Esophagus (tissue), 2 donors: ENCODE results near the gene NT5DC2. TPM values are rescaled to one million over a fixed set of nuclear protein-coding genes. Genes with fewer than 3 reads are reported as not detected.

Source experiments
- H3K27ac ChIP-seq, 2 donors: one replicate each; pipeline ENCODE4 v1.5.1; 2013; ENCODE audit warnings: low read depth in 2 of 2, mild to moderate bottlenecking in 2 of 2, inconsistent platforms in 1 of 2, low read length in 1 of 2, moderate library complexity in 1 of 2
- H3K27me3 ChIP-seq, 2 donors: one replicate each; pipeline ENCODE4 v1.6.1; 2013; ENCODE audit warnings: low read length in 2 of 2, control low read depth in 1 of 2, mild to moderate bottlenecking in 1 of 2; ENCODE audit not compliant: insufficient read depth in 2 of 2, control insufficient read depth in 1 of 2
- H3K36me3 ChIP-seq, 2 donors: one replicate each; pipeline ENCODE4 v1.6.1; 2013; ENCODE audit warnings: low read length in 1 of 2; ENCODE audit not compliant: control insufficient read depth in 2 of 2, insufficient read depth in 2 of 2
- H3K4me1 ChIP-seq, 2 donors: one replicate each; pipeline ENCODE4 v1.6.1; 2013; ENCODE audit warnings: low read length in 1 of 2; ENCODE audit not compliant: control insufficient read depth in 2 of 2, insufficient read depth in 2 of 2
- H3K4me3 ChIP-seq, 2 donors: one replicate each; pipeline ENCODE4 v1.5.1; 2013; ENCODE audit warnings: low read length in 2 of 2, mild to moderate bottlenecking in 2 of 2, low read depth in 1 of 2, moderate library complexity in 1 of 2
- H3K9me3 ChIP-seq, 2 donors: one replicate each; pipeline ENCODE4 v1.6.1; 2013; ENCODE audit warnings: mild to moderate bottlenecking in 2 of 2, low read depth in 1 of 2, low read length in 1 of 2, moderate library complexity in 1 of 2; ENCODE audit not compliant: control insufficient read depth in 2 of 2, insufficient read depth in 1 of 2
- WGBS, 2 donors: extraction: QIAGEN DNeasy Blood & Tissue Kit; methylation state at CpG; one replicate each; pipeline ENCODE4 v1.1.7; 2013; 5-methylcytosine and 5-hydroxymethylcytosine counted together
- polyA plus RNA-seq, 2 donors: library from polyadenylated mRNA; stranded (reverse); fragments of 200-250 nt; gene quantifications; one replicate each; pipeline ENCODE4 v1.2.3, GENCODE V29; 2013
- donor health status: healthy with polysubstance abuse.
- donor health status: Bipolar disorder and iron deficiency.

The NT5DC2 gene
- polyA plus RNA-seq, 2 donors = 81.7 to 93.7 TPM

GRCh38 chr3:52539010-52539653, 5.5 kb upstream of the NT5DC2 start:
- H3K4me3 ChIP-seq = no peak overlapping the region
- H3K27me3 ChIP-seq = no peaks in the 10 kb centered on the region
- 85 to 89% methylated on average over 5 of the region's 5 CpGs for WGBS, 2 donors
- H3K4me1 ChIP-seq = peaks cover 6 to 19% of the 10 kb centered on the region in 2 donors
- H3K27ac ChIP-seq = no peak overlapping the region
- no peaks in the 10 kb centered on the region for H3K9me3 ChIP-seq
- peaks cover 0 to 4% of the 10 kb centered on the region in 2 donors for H3K36me3 ChIP-seq

GRCh38 chr3:52537726-52538421, 4.2 kb upstream of the NT5DC2 start:
- Histone ChIP-seq H3K36me3 (peaks cover 0 to 4% of the 10 kb centered on the region in 2 donors), H3K27me3 (no peaks in the 10 kb centered on the region), H3K4me3 (peak overlapping the region in 1 of 2 donors; percentile 90), H3K9me3 (no peaks in the 10 kb centered on the region), H3K4me1 (peaks cover 6 to 20% of the 10 kb centered on the region in 2 donors), H3K27ac (no peak overlapping the region)
- WGBS, 2 donors = 71 to 76% methylated on average over 7 of the region's 7 CpGs

GRCh38 chr3:52537165-52537620, 3.5 kb upstream of the NT5DC2 start:
- Histone ChIP-seq H3K27ac (peak overlapping the region; percentile 91 to 93), H3K27me3 (no peaks in the 10 kb centered on the region), H3K9me3 (no peaks in the 10 kb centered on the region), H3K4me3 (peak overlapping the region; percentile 71 to 90), H3K4me1 (peaks cover 6 to 20% of the 10 kb centered on the region in 2 donors), H3K36me3 (peaks cover 0 to 4% of the 10 kb centered on the region in 2 donors)
- 2% methylated on average over 6 of the region's 6 CpGs for WGBS, 2 donors

GRCh38 chr3:52536369-52537164, 2.9 kb upstream of the NT5DC2 start, which contains the start of gene UQCC5:
Gene UQCC5 (plus strand): TSS chr3:52536605. CDS start chr3:52536756, 151 bp downstream.
- Histone ChIP-seq H3K9me3 (no peaks in the 10 kb centered on the region), H3K36me3 (peaks cover 0 to 4% of the 10 kb centered on the region in 2 donors), H3K27me3 (no peaks in the 10 kb centered on the region), H3K4me1 (peaks cover 6 to 25% of the 10 kb centered on the region in 2 donors), H3K4me3 (peak within 1 kb of the TSS; percentile 71 to 90), H3K27ac (peak within 1 kb of the TSS; percentile 91 to 93)
- WGBS, 2 donors = 0 to 1% methylated on average over 63 to 65 of the region's 65 CpGs

GRCh38 chr3:52536112-52536368, 2.4 kb upstream of the NT5DC2 start:
- no peaks in the 10 kb centered on the region for H3K9me3 ChIP-seq
- 11 to 12% methylated on average over 9 of the region's 9 CpGs for WGBS, 2 donors

GRCh38 chr3:52535411-52536111, 1.9 kb upstream of the NT5DC2 start:
- no peaks in the 10 kb centered on the region for H3K9me3 ChIP-seq
- H3K27ac ChIP-seq = peak overlapping the region in 1 of 2 donors; percentile 78
- WGBS, 2 donors = 88 to 89% methylated on average over 19 of the region's 19 CpGs
- H3K27me3 ChIP-seq = no peaks in the 10 kb centered on the region
- no peaks in the 10 kb centered on the region for H3K36me3 ChIP-seq
- peaks cover 15 to 31% of the 10 kb centered on the region in 2 donors for H3K4me1 ChIP-seq
- no peak overlapping the region for H3K4me3 ChIP-seq

More at GRCh38 chr3:52536112-52536368, 2.4 kb upstream of the NT5DC2 start:
- H3K4me3 ChIP-seq = no peak overlapping the region
- no peaks in the 10 kb centered on the region for H3K27me3 ChIP-seq
- H3K4me1 ChIP-seq = peaks cover 11 to 29% of the 10 kb centered on the region in 2 donors
- peaks cover 0 to 2% of the 10 kb centered on the region in 2 donors for H3K36me3 ChIP-seq
- H3K27ac ChIP-seq = peak overlapping the region in 1 of 2 donors; percentile 9

- H3K4me1 ChIP-seq = peaks cover 15 to 40% of the 10 kb centered on the region in 2 donors
- peak overlapping the region; percentile 78 to 81 for H3K27ac ChIP-seq
- H3K36me3 ChIP-seq = no peaks in the 10 kb centered on the region
- H3K27me3 ChIP-seq = no peaks in the 10 kb centered on the region
- WGBS, 2 donors = 31 to 50% methylated on average over 57 of the region's 57 CpGs
- H3K4me3 ChIP-seq = peak overlapping the region; percentile 44 to 63
- no peaks in the 10 kb centered on the region for H3K9me3 ChIP-seq
Observed at GRCh38 chr3:52534281-52535183, 875 bp upstream of the NT5DC2 start.

- Histone ChIP-seq H3K9me3 (no peaks in the 10 kb centered on the region), H3K4me3 (peak overlapping the region; percentile 63 to 67), H3K27me3 (no peaks in the 10 kb centered on the region), H3K27ac (peak overlapping the region; percentile 54 to 78), H3K36me3 (peaks cover 0 to 10% of the 10 kb centered on the region in 2 donors), H3K4me1 (peaks cover 10 to 44% of the 10 kb centered on the region in 2 donors)
- WGBS, 2 donors = 2 to 6% methylated on average over 63 to 78 of the region's 78 CpGs
Observed at GRCh38 chr3:52532838-52533622, 627 bp downstream of the NT5DC2 start.
